Neuronal stem cell (in vitro differentiated cells): ENCODE results near the gene PDE11A.

ENCODE experiments used
- DNase-seq: peaks from one replicate; pipeline ENCODE4 v3.0.0-alpha.2; 2013; ENCODE audit warnings: low spot score
- H2AFZ ChIP-seq: one replicate; pipeline ENCODE4 v1.6.1; 2013; ENCODE audit warnings: mild to moderate bottlenecking, low read length, inconsistent platforms
- H2AK5ac ChIP-seq: 2 replicates; pipeline ENCODE4 v1.6.1; 2013; ENCODE audit warnings: low read depth, mild to moderate bottlenecking, inconsistent platforms, low read length, moderate library complexity, mixed read lengths
- H2BK120ac ChIP-seq: 2 replicates; pipeline ENCODE4 v1.6.1; 2013; ENCODE audit warnings: low read depth, mild to moderate bottlenecking, inconsistent platforms, low read length, moderate library complexity, mixed read lengths
- H2BK12ac ChIP-seq: one replicate; pipeline ENCODE4 v1.6.1; 2013; ENCODE audit warnings: low read length, inconsistent platforms
- H2BK15ac ChIP-seq: 2 replicates; pipeline ENCODE4 v1.6.1; 2013; ENCODE audit warnings: mild to moderate bottlenecking, low read length, inconsistent platforms, mixed read lengths
- H2BK5ac ChIP-seq: one replicate; pipeline ENCODE4 v1.6.1; 2013; ENCODE audit warnings: inconsistent platforms, mild to moderate bottlenecking, low read length, moderate library complexity
- H3K14ac ChIP-seq: one replicate; pipeline ENCODE4 v1.6.1; 2013; ENCODE audit warnings: low read length, inconsistent platforms
- H3K18ac ChIP-seq: 2 replicates; pipeline ENCODE4 v1.6.1; 2013; ENCODE audit warnings: low read length, inconsistent platforms
- H3K23ac ChIP-seq: 2 replicates; pipeline ENCODE4 v1.6.1; 2013; ENCODE audit warnings: low read depth, mild to moderate bottlenecking, mixed read lengths, low read length, inconsistent platforms; ENCODE audit not compliant: poor library complexity
- H3K27ac ChIP-seq: replicated peaks from 3 replicates; pipeline ENCODE4 v1.5.1; 2013; ENCODE audit warnings: low read length, inconsistent platforms
- H3K27me3 ChIP-seq, 3 experiments: 2 replicates each; pipeline ENCODE4 v1.6.1; 2013; ENCODE audit warnings: low read length in 3 of 3, mild to moderate bottlenecking in 2 of 3, inconsistent platforms in 1 of 3, low read depth in 1 of 3, mixed read lengths in 1 of 3, moderate library complexity in 1 of 3; ENCODE audit not compliant: control insufficient read depth in 3 of 3, insufficient read depth in 3 of 3
- H3K36me3 ChIP-seq, 2 donors: replicated peaks in 1 of 2; 2 replicates each; pipeline ENCODE4 v1.6.1; 2013; ENCODE audit warnings: low read length in 2 of 2; ENCODE audit not compliant: control insufficient read depth in 2 of 2, insufficient read depth in 2 of 2
- H3K4ac ChIP-seq: 2 replicates; pipeline ENCODE4 v1.6.1; 2013; ENCODE audit warnings: inconsistent platforms, mild to moderate bottlenecking, low read length, moderate library complexity
- H3K4me1 ChIP-seq, 2 donors: 1 replicate in 1 of 2; 2 replicates in 1 of 2; pipeline ENCODE4 v1.6.1; 2013; ENCODE audit warnings: low read length in 2 of 2, low read depth in 1 of 2; ENCODE audit not compliant: control insufficient read depth in 2 of 2, insufficient read depth in 1 of 2
- H3K4me2 ChIP-seq: one replicate; pipeline ENCODE4 v1.6.1; 2013; ENCODE audit warnings: mild to moderate bottlenecking, low read length, inconsistent platforms; ENCODE audit not compliant: insufficient read depth, poor library complexity, severe bottlenecking
- H3K4me3 ChIP-seq, 2 donors: 2 replicates each; pipeline ENCODE4 v1.5.1; 2013; ENCODE audit warnings: low read length in 2 of 2, mild to moderate bottlenecking in 2 of 2, inconsistent platforms in 1 of 2, moderate library complexity in 1 of 2
- H3K79me1 ChIP-seq: one replicate; pipeline ENCODE4 v1.6.1; 2013; ENCODE audit warnings: low read depth, mild to moderate bottlenecking, inconsistent platforms, low read length, moderate library complexity
- H3K9ac ChIP-seq: one replicate; pipeline ENCODE4 v1.6.1; 2013; ENCODE audit warnings: mild to moderate bottlenecking, low read depth, low read length, inconsistent platforms; ENCODE audit not compliant: poor library complexity
- H3K9me3 ChIP-seq, 2 donors: replicated peaks in 1 of 2; 2 replicates each; pipeline versions ENCODE3 to v1.6.1; 2013; ENCODE audit warnings: low read length in 2 of 2, mild to moderate bottlenecking in 2 of 2, inconsistent platforms in 1 of 2, low read depth in 1 of 2, mixed read lengths in 1 of 2, moderate library complexity in 1 of 2; ENCODE audit not compliant: control insufficient read depth in 2 of 2, insufficient read depth in 1 of 2
- H4K8ac ChIP-seq: one replicate; pipeline ENCODE4 v1.6.1; 2013; ENCODE audit warnings: low read depth, mild to moderate bottlenecking, inconsistent platforms, low read length, moderate library complexity
- H4K91ac ChIP-seq: one replicate; pipeline ENCODE4 v1.6.1; 2013; ENCODE audit warnings: low read length, low read depth, mild to moderate bottlenecking, inconsistent platforms; ENCODE audit not compliant: poor library complexity
- WGBS, 2 donors: extraction: QIAGEN DNeasy Blood & Tissue Kit; methylation state at CpG; one replicate each; pipeline ENCODE4 v1.1.7; 2013; ENCODE audit warnings: missing lambda C conversion rate in 2 of 2, mixed read lengths in 1 of 2; ENCODE audit not compliant: insufficient read length in 2 of 2, insufficient replicate concordance in 1 of 2; ENCODE audit errors: extremely low coverage in 2 of 2; 5-methylcytosine and 5-hydroxymethylcytosine counted together

Gene PDE11A

DNA sequence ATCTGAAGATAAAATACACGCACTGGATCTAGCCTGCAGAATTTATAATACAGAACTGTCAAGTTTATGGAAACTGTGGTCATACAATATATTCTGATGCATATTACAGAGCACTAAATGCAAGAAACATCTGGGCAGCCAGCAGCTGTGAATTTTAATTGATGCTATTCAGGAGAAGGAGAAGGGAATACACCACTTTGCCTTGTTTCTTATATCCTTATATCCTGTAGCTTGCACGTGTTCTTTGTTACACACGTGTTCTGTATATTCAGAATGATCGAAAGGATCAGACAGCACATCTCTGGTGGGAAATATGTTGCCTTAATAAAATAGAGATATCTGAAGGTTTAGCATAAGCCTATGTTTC lies 344.2 kb downstream of the PDE11A start:
- Histone ChIP-seq H2BK12ac (no peak overlapping the region), H3K4me2 (no peak overlapping the region), H3K36me3 (no peaks in the 10 kb centered on the region), H2AFZ (no peak overlapping the region), H3K27me3 (no peaks in the 10 kb centered on the region), H3K27ac (no peak overlapping the region), H3K9me3 (no peaks in the 10 kb centered on the region), H3K4me1 (peaks cover 3 to 6% of the 10 kb centered on the region in 2 donors), H3K4me3 (no peak overlapping the region), H3K79me1 (no peaks in the 10 kb centered on the region), H2BK5ac (no peak overlapping the region), H4K91ac (no peak overlapping the region), H3K9ac (no peak overlapping the region), H2BK120ac (no peak overlapping the region), H3K23ac (no peak overlapping the region), H3K4ac (no peak overlapping the region), H3K18ac (no peak overlapping the region), H4K8ac (no peak overlapping the region), H2BK15ac (no peak overlapping the region), H2AK5ac (no peak overlapping the region), H3K14ac (no peak overlapping the region)
- no peak for DNase-seq
- WGBS, 2 donors, result no CpG with 5 or more reads among the region's 4 CpGs

- Histone ChIP-seq H2BK15ac (no peak overlapping the region), H3K27me3 (no peaks in the 10 kb centered on the region), H2AK5ac (no peak overlapping the region), H2AFZ (no peak overlapping the region), H3K4ac (no peak overlapping the region), H3K36me3 (no peaks in the 10 kb centered on the region), H3K79me1 (no peaks in the 10 kb centered on the region), H2BK5ac (no peak overlapping the region), H3K4me3 (no peak overlapping the region), H3K23ac (no peak overlapping the region), H4K8ac (no peak overlapping the region), H3K9me3 (no peaks in the 10 kb centered on the region), H2BK12ac (no peak overlapping the region), H3K4me2 (no peak overlapping the region), H3K9ac (no peak overlapping the region), H3K27ac (no peak overlapping the region), H4K91ac (no peak overlapping the region), H3K4me1 (peaks cover 3 to 6% of the 10 kb centered on the region in 2 donors), H3K14ac (no peak overlapping the region), H3K18ac (no peak overlapping the region), H2BK120ac (no peak overlapping the region)
- WGBS, 2 donors, result no CpG with 5 or more reads among the region's 13 CpGs
- no peak for DNase-seq
Observed at GRCh38 chr2:177727577-177728398, 344.8 kb downstream of the PDE11A start.

GRCh38 chr2:177726931-177727348 lies 345.6 kb downstream of the PDE11A start:
- no peak overlapping the region for H2AFZ ChIP-seq
- peaks cover 3 to 6% of the 10 kb centered on the region in 2 donors for H3K4me1 ChIP-seq
- H3K4me2 ChIP-seq, result no peak overlapping the region
- no peak overlapping the region for H3K14ac ChIP-seq
- H3K9ac ChIP-seq, result no peak overlapping the region
- no CpG with 5 or more reads among the region's 5 CpGs for WGBS, 2 donors
- no peak overlapping the region for H3K18ac ChIP-seq
- H2BK5ac ChIP-seq, result no peak overlapping the region
- H3K4me3 ChIP-seq, result no peak overlapping the region
- H4K8ac ChIP-seq, result no peak overlapping the region
- no peaks in the 10 kb centered on the region for H3K9me3 ChIP-seq
- H3K23ac ChIP-seq, result no peak overlapping the region
- H3K27ac ChIP-seq, result no peak overlapping the region
- DNase-seq, result no peak
- no peak overlapping the region for H4K91ac ChIP-seq
- no peak overlapping the region for H2AK5ac ChIP-seq
- no peaks in the 10 kb centered on the region for H3K27me3 ChIP-seq
- H2BK12ac ChIP-seq, result no peak overlapping the region
- no peak overlapping the region for H2BK15ac ChIP-seq
- H2BK120ac ChIP-seq, result no peak overlapping the region
- no peaks in the 10 kb centered on the region for H3K79me1 ChIP-seq
- H3K36me3 ChIP-seq, result no peaks in the 10 kb centered on the region
- H3K4ac ChIP-seq, result no peak overlapping the region

- Histone ChIP-seq H3K36me3 (no peaks in the 10 kb centered on the region), H3K14ac (no peak overlapping the region)
- WGBS, 2 donors, result no CpG with 5 or more reads among the region's 10 CpGs
Observed at GRCh38 chr2:177724398-177725287, 347.9 kb downstream of the PDE11A start.

More at GRCh38 chr2:177724398-177725287, 347.9 kb downstream of the PDE11A start:
- Histone ChIP-seq H3K9me3 (no peaks in the 10 kb centered on the region), H3K4me1 (peaks cover 0 to 3% of the 10 kb centered on the region in 2 donors), H3K4ac (no peak overlapping the region), H2BK15ac (no peak overlapping the region), H2AK5ac (no peak overlapping the region), H2AFZ (no peak overlapping the region), H3K9ac (no peak overlapping the region), H3K27ac (no peak overlapping the region), H3K23ac (no peak overlapping the region), H3K18ac (no peak overlapping the region), H2BK5ac (no peak overlapping the region), H2BK120ac (no peak overlapping the region), H3K4me2 (no peak overlapping the region), H3K79me1 (no peaks in the 10 kb centered on the region), H3K27me3 (no peaks in the 10 kb centered on the region), H4K8ac (no peak overlapping the region), H4K91ac (no peak overlapping the region), H2BK12ac (no peak overlapping the region), H3K4me3 (no peak overlapping the region)
- peak; percentile 71 for DNase-seq
